ENCODE data around the gene SHLD1. TPM values are rescaled to one million over a fixed set of nuclear protein-coding genes. Genes with fewer than 3 reads are reported as not detected.

SHLD1 gene
- total and polyA plus RNA-seq, 2 donors (not counting 3 experiments of a cell fraction or from before 2014, with no cell fraction given) = 4.7 to 6.3 TPM

GRCh38 chr20:5840411-5841002 is 90.3 kb downstream of the SHLD1 start:
- FAIRE-seq = no peak
- H3K27ac ChIP-seq (ENCODE audit: insufficient read depth, low read depth, low read length) = no peak overlapping the region
- POLR2A ChIA-PET = no interaction called here
- no peaks in the 10 kb centered on the region for H3K36me3 ChIP-seq (ENCODE audit: control insufficient read depth in 2 of 2, extremely low read depth in 1 of 2, insufficient read depth in 2 of 2, low read length in 2 of 2)
- no peaks in the 10 kb centered on the region for H4K20me1 ChIP-seq (replicated peaks; ENCODE audit: control insufficient read depth, extremely low read depth, insufficient read depth, low read length)
- peaks cover 8% of the 10 kb centered on the region for H3K4me1 ChIP-seq (ENCODE audit: control insufficient read depth, extremely low read depth, insufficient read depth, low read length)
- no peaks in the 10 kb centered on the region for H3K9me3 ChIP-seq (replicated peaks; ENCODE audit: control insufficient read depth, insufficient read depth, low read length)
- no TSS peak for BruUV-seq (replicated peaks)
- no peak overlapping the region for H2AFZ ChIP-seq (ENCODE audit: low read depth, low read length)
- H3K4me2 ChIP-seq (ENCODE audit: insufficient read depth, low read length) = no peak overlapping the region
- intact Hi-C loops (cut with micrococcal nuclease) (no loop called here), dilution Hi-C loops (cut with MboI; ENCODE audit: extremely low pct_ligation_motif_present, low sequenced_read_pairs) (no loop called here)
- no peak overlapping the region for H3K9ac ChIP-seq (replicated peaks; ENCODE audit: extremely low read depth, insufficient read depth, low read length)
- H3K27me3 ChIP-seq (ENCODE audit: control insufficient read depth in 2 of 2, insufficient read depth in 2 of 2, low read length in 2 of 2) = no peaks in the 10 kb centered on the region
- no peak for DNase-seq (ENCODE audit: low read depth, low spot score)
- TF ChIP-seq POLR2AphosphoS5 (IDR thresholded peaks at IDR 0.05; ENCODE audit: insufficient read depth, low read depth, low read length) = no peak
- TF ChIP-seq POLR2A (IDR thresholded peaks at IDR 0.05; ENCODE audit: low read depth, low read length) = no peak
- TF ChIP-seq MYC (IDR thresholded peaks at IDR 0.05; ENCODE audit: low read depth, low read length) = no peak
- TF ChIP-seq, protein P1, sequence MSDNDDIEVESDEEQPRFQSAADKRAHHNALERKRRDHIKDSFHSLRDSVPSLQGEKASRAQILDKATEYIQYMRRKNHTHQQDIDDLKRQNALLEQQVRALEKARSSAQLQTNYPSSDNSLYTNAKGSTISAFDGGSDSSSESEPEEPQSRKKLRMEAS (IDR thresholded peaks at IDR 0.05; ENCODE audit: insufficient read depth, insufficient read length) = no peak
- TF ChIP-seq, protein P2, sequence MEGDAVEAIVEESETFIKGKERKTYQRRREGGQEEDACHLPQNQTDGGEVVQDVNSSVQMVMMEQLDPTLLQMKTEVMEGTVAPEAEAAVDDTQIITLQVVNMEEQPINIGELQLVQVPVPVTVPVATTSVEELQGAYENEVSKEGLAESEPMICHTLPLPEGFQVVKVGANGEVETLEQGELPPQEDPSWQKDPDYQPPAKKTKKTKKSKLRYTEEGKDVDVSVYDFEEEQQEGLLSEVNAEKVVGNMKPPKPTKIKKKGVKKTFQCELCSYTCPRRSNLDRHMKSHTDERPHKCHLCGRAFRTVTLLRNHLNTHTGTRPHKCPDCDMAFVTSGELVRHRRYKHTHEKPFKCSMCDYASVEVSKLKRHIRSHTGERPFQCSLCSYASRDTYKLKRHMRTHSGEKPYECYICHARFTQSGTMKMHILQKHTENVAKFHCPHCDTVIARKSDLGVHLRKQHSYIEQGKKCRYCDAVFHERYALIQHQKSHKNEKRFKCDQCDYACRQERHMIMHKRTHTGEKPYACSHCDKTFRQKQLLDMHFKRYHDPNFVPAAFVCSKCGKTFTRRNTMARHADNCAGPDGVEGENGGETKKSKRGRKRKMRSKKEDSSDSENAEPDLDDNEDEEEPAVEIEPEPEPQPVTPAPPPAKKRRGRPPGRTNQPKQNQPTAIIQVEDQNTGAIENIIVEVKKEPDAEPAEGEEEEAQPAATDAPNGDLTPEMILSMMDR (IDR thresholded peaks at IDR 0.05; ENCODE audit: extremely low read depth in 1 of 2, insufficient read depth in 1 of 2, low read depth in 1 of 2, low read length in 2 of 2) = no peak
- TF ChIP-seq EZH2 (IDR thresholded peaks at IDR 0.05; ENCODE audit: borderline replicate concordance, low read depth, low read length, severe bottlenecking) = no peak
- H3K4me3 ChIP-seq (replicated peaks in 1 of 3; ENCODE audit: insufficient read depth in 1 of 3, low read depth in 1 of 3, low read length in 3 of 3) = no peak overlapping the region
- CTCF ChIA-PET = interaction anchor here (1.3 to 1.6 kb wide), 3 partner anchors 9 to 53 kb away, joined by 4 read pairs; no protein-coding TSS in a partner anchor
- H3K79me2 ChIP-seq (ENCODE audit: control insufficient read depth, insufficient read depth, low read length) = no peaks in the 10 kb centered on the region
- no peaks in the 10 kb centered on the region for H3K9me1 ChIP-seq (replicated peaks; ENCODE audit: control insufficient read depth, extremely low read depth, insufficient read depth, low read length)
